ENCODE data around the gene IKZF5. TPM values are rescaled to one million over a fixed set of nuclear protein-coding genes. Genes with fewer than 3 reads are reported as not detected.

The IKZF5 gene
- total and polyA plus RNA-seq, 2 donors, result 4.2 to 27.6 TPM

DNA sequence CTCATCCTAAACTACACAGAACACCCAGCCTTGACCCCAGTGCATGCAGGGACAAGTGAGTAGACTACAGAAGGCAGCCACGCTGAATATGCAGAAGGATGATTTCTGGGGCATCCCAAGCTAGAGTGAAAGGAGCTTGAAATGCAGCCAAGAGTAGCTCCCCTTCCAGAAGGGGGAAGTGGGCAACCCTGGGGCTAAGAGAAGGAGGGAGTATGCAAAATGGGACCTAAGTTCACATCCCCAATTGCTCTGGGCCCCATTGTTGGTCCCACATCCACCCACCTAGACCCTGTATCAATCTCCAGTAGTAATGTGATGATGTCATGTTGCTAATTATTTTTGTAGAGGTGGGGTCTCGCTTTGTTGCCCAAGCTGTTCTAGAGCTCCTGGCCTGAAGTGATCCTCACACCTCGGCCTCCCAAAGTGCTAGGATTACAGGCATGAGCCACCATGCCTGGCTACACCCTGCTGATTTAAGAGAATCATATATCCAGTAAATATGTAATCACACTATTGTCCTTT, 34.0 kb downstream of the IKZF5 start:
- Histone ChIP-seq H3K27me3 (ENCODE audit: control insufficient read depth in 2 of 2, insufficient read depth in 1 of 2, low read length in 1 of 2) (no peaks in the 10 kb centered on the region), H3K27ac (ENCODE audit: low read depth in 1 of 2, low read length in 1 of 2) (no peak overlapping the region), H3K4me1 (ENCODE audit: control insufficient read depth in 2 of 2, insufficient read depth in 2 of 2, low read length in 2 of 2) (peaks cover 0 to 2% of the 10 kb centered on the region in 2 donors), H3K36me3 (ENCODE audit: control insufficient read depth in 2 of 2, insufficient read depth in 2 of 2, low read length in 1 of 2) (no peaks in the 10 kb centered on the region), H3K4me3 (ENCODE audit: low read length in 2 of 2) (no peak overlapping the region), H3K9me3 (ENCODE audit: control insufficient read depth in 2 of 2, insufficient read depth in 1 of 2, low read length in 1 of 2) (no peaks in the 10 kb centered on the region)
- WGBS, result 94% methylated on average over 3 of the region's 3 CpGs
- no peak for DNase-seq (ENCODE audit: low read depth in 6 of 9, low spot score in 9 of 9)

DNA sequence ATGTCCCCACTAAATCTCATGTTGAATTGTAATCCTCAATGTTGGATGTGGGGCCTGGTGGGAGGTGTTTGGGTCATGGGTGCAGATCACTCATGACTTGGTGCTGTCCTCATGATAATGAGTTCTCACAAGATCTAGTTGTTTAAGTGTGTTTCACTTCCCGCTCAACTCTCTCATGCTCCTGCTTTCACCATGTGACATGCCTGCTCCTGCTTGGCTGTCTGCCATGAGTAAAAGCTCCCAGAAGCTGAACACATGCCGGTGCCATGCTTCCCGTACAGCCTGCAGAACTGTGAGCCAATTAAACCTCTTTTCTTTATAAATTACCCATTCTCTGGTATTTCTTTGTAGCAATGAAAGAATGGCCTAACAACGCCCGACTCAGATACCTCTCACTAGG, 34.6 kb downstream of the IKZF5 start:
- no peak overlapping the region for H3K27ac ChIP-seq (ENCODE audit: low read depth in 1 of 2, low read length in 1 of 2)
- H3K4me3 ChIP-seq (ENCODE audit: low read length in 2 of 2), result no peak overlapping the region
- no peaks in the 10 kb centered on the region for H3K9me3 ChIP-seq (ENCODE audit: control insufficient read depth in 2 of 2, insufficient read depth in 1 of 2, low read length in 1 of 2)
- H3K27me3 ChIP-seq (ENCODE audit: control insufficient read depth in 2 of 2, insufficient read depth in 1 of 2, low read length in 1 of 2), result no peaks in the 10 kb centered on the region
- no peaks in the 10 kb centered on the region for H3K4me1 ChIP-seq (ENCODE audit: control insufficient read depth in 2 of 2, insufficient read depth in 2 of 2, low read length in 2 of 2)
- DNase-seq (ENCODE audit: low read depth in 6 of 9, low spot score in 9 of 9), result no peak
- H3K36me3 ChIP-seq (ENCODE audit: control insufficient read depth in 2 of 2, insufficient read depth in 2 of 2, low read length in 1 of 2), result no peaks in the 10 kb centered on the region
- 93% methylated on average over 5 of the region's 5 CpGs for WGBS

DNA sequence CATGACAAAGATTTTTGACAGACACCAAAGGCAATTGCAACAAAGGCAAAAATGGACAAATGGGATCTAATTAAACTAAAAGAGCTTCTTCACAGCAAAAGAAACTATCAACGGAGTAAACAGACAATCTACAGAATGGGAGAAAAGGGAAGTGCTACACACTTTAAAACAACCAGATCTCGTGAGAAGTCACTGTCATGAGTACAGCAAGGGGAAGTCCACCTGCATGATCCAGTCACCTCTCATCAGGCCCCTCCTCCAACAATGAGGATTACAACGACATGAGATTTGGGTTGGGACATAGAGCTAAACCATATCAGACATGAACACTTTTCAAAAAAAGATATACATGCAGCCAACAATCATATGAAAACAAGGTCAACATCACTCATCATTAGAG, 39.9 kb downstream of the IKZF5 start:
- H3K9me3 ChIP-seq (ENCODE audit: control insufficient read depth in 2 of 2, insufficient read depth in 1 of 2, low read length in 1 of 2), result peaks cover 0 to 11% of the 10 kb centered on the region in 2 donors

DNA sequence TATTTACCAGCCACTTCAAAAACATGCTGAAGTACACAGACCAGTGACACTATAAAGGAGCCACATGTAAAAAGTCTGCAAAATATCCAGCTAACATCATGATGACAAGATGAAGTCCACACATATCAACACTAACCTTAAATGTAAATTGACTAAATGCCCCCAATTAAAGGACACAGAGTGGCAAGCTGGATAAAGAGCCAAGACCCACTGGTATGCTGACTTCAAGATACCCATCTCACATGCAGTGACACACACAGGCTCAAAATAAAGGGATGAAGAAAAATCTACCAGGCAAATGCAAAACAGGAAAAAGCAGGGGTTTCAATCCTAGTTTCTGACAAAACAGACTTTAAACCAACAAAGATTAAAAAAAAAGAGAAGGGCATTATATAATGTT, 41.7 kb downstream of the IKZF5 start:
- Histone ChIP-seq H3K27ac (ENCODE audit: low read depth in 1 of 2, low read length in 1 of 2) (no peak overlapping the region), H3K4me1 (ENCODE audit: control insufficient read depth in 2 of 2, insufficient read depth in 2 of 2, low read length in 2 of 2) (no peaks in the 10 kb centered on the region), H3K27me3 (ENCODE audit: control insufficient read depth in 2 of 2, insufficient read depth in 1 of 2, low read length in 1 of 2) (no peaks in the 10 kb centered on the region), H3K4me3 (ENCODE audit: low read length in 2 of 2) (no peak overlapping the region), H3K36me3 (ENCODE audit: control insufficient read depth in 2 of 2, insufficient read depth in 2 of 2, low read length in 1 of 2) (no peaks in the 10 kb centered on the region), H3K9me3 (ENCODE audit: control insufficient read depth in 2 of 2, insufficient read depth in 1 of 2, low read length in 1 of 2) (peaks cover 0 to 11% of the 10 kb centered on the region in 2 donors)
- no peak for DNase-seq (ENCODE audit: low read depth in 6 of 9, low spot score in 9 of 9)

More for the DNA sequence above, 39.9 kb downstream of the IKZF5 start:
- Histone ChIP-seq H3K4me3 (ENCODE audit: low read length in 2 of 2) (no peak overlapping the region), H3K36me3 (ENCODE audit: control insufficient read depth in 2 of 2, insufficient read depth in 2 of 2, low read length in 1 of 2) (no peaks in the 10 kb centered on the region), H3K27me3 (ENCODE audit: control insufficient read depth in 2 of 2, insufficient read depth in 1 of 2, low read length in 1 of 2) (no peaks in the 10 kb centered on the region), H3K27ac (ENCODE audit: low read depth in 1 of 2, low read length in 1 of 2) (no peak overlapping the region), H3K4me1 (ENCODE audit: control insufficient read depth in 2 of 2, insufficient read depth in 2 of 2, low read length in 2 of 2) (no peaks in the 10 kb centered on the region)
- WGBS, result 73% methylated on average over 3 of the region's 3 CpGs
- DNase-seq (ENCODE audit: low read depth in 6 of 9, low spot score in 9 of 9), result no peak

DNA sequence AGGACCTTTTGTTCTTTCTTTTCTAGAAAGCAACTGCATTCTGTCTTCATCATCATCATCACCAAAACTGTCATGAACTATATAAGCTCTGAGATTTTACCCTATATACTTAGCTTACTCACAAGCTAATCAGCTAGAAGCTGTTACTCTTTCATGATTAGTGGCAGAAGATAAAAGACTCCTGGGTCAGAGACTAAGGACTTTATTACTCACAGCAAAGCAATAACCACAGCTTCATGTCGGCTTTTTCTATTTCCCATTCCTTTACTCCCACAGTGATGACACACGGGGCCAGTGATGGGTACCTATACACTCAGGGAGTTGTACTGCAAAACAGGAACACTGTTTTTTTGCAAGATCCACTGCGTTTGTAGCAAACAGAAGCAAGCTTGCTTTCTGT, 46.2 kb downstream of the IKZF5 start:
- 65% methylated on average over 3 of the region's 3 CpGs for WGBS
- Histone ChIP-seq H3K9me3 (ENCODE audit: control insufficient read depth in 2 of 2, insufficient read depth in 1 of 2, low read length in 1 of 2) (peaks cover 0 to 11% of the 10 kb centered on the region in 2 donors), H3K4me3 (ENCODE audit: low read length in 2 of 2) (no peak overlapping the region)

DNA sequence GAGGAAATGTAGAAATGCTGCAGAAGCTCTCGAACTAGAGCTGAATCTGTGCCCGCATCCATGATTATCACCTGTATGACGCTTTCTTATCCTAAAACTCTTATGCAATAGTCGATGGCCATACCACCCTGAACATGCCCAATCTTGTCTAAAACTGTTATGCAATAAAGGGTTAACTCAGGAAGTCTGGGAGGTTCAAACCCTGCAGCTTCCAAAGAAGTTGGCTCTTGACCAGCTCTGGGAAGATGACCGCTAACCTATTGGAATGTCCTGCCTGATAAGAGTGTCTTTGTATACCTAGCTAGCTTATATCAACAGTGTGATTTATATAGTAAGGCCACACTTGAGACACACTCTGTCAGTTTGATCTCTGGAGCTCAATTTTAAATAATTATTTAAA, 51.1 kb downstream of the IKZF5 start:
- Histone ChIP-seq H3K4me3 (ENCODE audit: low read length in 2 of 2) (no peak overlapping the region), H3K36me3 (ENCODE audit: control insufficient read depth in 2 of 2, insufficient read depth in 2 of 2, low read length in 1 of 2) (no peaks in the 10 kb centered on the region)
- WGBS, result 89% methylated on average over 5 of the region's 5 CpGs

More for the DNA sequence above, 46.2 kb downstream of the IKZF5 start:
- Histone ChIP-seq H3K27me3 (ENCODE audit: control insufficient read depth in 2 of 2, insufficient read depth in 1 of 2, low read length in 1 of 2) (peaks cover 0 to 4% of the 10 kb centered on the region in 2 donors), H3K4me1 (ENCODE audit: control insufficient read depth in 2 of 2, insufficient read depth in 2 of 2, low read length in 2 of 2) (no peaks in the 10 kb centered on the region), H3K36me3 (ENCODE audit: control insufficient read depth in 2 of 2, insufficient read depth in 2 of 2, low read length in 1 of 2) (no peaks in the 10 kb centered on the region), H3K27ac (ENCODE audit: low read depth in 1 of 2, low read length in 1 of 2) (no peak overlapping the region)
- no peak for DNase-seq (ENCODE audit: low read depth in 6 of 9, low spot score in 9 of 9)

DNA sequence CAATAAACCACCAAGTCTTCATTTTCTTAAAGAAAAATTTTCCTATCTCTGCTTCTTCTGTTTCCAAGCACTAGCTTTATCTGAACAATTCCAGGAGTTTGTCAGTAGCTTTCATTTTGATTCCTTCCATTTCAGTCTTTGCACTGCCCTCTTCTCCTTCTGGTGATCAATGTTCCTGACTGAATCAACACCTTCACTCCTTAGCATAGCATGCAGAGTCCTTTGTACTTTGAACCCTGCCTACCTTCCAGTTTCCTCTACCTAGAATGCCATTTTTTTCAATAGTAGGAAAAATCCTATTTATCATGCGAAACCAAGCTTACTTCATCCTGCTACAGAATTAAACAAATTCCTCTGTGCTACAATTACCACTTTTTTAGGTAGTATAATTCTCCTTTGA, 52.7 kb downstream of the IKZF5 start:
- DNase-seq (ENCODE audit: low read depth in 6 of 9, low spot score in 9 of 9), result no peak
- Histone ChIP-seq H3K4me3 (ENCODE audit: low read length in 2 of 2) (no peak overlapping the region), H3K4me1 (ENCODE audit: control insufficient read depth in 2 of 2, insufficient read depth in 2 of 2, low read length in 2 of 2) (peaks cover 9 to 11% of the 10 kb centered on the region in 2 donors), H3K27me3 (ENCODE audit: control insufficient read depth in 2 of 2, insufficient read depth in 1 of 2, low read length in 1 of 2) (peaks cover 0 to 12% of the 10 kb centered on the region in 2 donors), H3K36me3 (ENCODE audit: control insufficient read depth in 2 of 2, insufficient read depth in 2 of 2, low read length in 1 of 2) (no peaks in the 10 kb centered on the region), H3K27ac (ENCODE audit: low read depth in 1 of 2, low read length in 1 of 2) (no peak overlapping the region), H3K9me3 (ENCODE audit: control insufficient read depth in 2 of 2, insufficient read depth in 1 of 2, low read length in 1 of 2) (peaks cover 0 to 10% of the 10 kb centered on the region in 2 donors)
- 96% methylated on average over 1 of the region's 1 CpG for WGBS

More for the DNA sequence above, 51.1 kb downstream of the IKZF5 start:
- Histone ChIP-seq H3K27me3 (ENCODE audit: control insufficient read depth in 2 of 2, insufficient read depth in 1 of 2, low read length in 1 of 2) (peaks cover 0 to 12% of the 10 kb centered on the region in 2 donors), H3K9me3 (ENCODE audit: control insufficient read depth in 2 of 2, insufficient read depth in 1 of 2, low read length in 1 of 2) (peaks cover 0 to 10% of the 10 kb centered on the region in 2 donors), H3K4me1 (ENCODE audit: control insufficient read depth in 2 of 2, insufficient read depth in 2 of 2, low read length in 2 of 2) (peaks cover 9 to 11% of the 10 kb centered on the region in 2 donors), H3K27ac (ENCODE audit: low read depth in 1 of 2, low read length in 1 of 2) (no peak overlapping the region)
- no peak for DNase-seq (ENCODE audit: low read depth in 6 of 9, low spot score in 9 of 9)

DNA sequence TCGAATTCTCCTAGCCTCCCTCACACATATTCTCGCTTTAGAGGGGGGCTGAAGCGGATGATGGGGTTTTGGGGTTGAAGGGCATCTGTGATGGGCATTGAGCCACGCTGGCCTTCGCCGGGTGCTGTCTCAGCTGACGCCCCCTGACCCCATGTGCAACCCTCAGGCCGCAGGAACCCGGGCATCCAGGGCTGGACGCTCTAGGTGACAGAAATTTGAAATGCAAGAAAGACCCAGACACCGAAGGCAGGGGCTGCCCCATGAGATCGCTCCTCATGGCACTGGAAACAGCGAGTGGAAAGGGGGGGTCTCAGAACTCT, 53.9 kb downstream of the IKZF5 start:
- Histone ChIP-seq H3K27ac (ENCODE audit: low read depth in 1 of 2, low read length in 1 of 2) (no peak overlapping the region), H3K4me3 (ENCODE audit: low read length in 2 of 2) (peak overlapping the region in 1 of 2 donors; percentile 88), H3K36me3 (ENCODE audit: control insufficient read depth in 2 of 2, insufficient read depth in 2 of 2, low read length in 1 of 2) (peaks cover 0 to under 1% of the 10 kb centered on the region in 2 donors), H3K4me1 (ENCODE audit: control insufficient read depth in 2 of 2, insufficient read depth in 2 of 2, low read length in 2 of 2) (peaks cover 9 to 11% of the 10 kb centered on the region in 2 donors), H3K27me3 (ENCODE audit: control insufficient read depth in 2 of 2, insufficient read depth in 1 of 2, low read length in 1 of 2) (peaks cover 0 to 12% of the 10 kb centered on the region in 2 donors), H3K9me3 (ENCODE audit: control insufficient read depth in 2 of 2, insufficient read depth in 1 of 2, low read length in 1 of 2) (peaks cover 0 to 10% of the 10 kb centered on the region in 2 donors)
- 71% methylated on average over 13 of the region's 13 CpGs for WGBS
- DNase-seq (ENCODE audit: low read depth in 6 of 9, low spot score in 9 of 9), result no peak

DNA sequence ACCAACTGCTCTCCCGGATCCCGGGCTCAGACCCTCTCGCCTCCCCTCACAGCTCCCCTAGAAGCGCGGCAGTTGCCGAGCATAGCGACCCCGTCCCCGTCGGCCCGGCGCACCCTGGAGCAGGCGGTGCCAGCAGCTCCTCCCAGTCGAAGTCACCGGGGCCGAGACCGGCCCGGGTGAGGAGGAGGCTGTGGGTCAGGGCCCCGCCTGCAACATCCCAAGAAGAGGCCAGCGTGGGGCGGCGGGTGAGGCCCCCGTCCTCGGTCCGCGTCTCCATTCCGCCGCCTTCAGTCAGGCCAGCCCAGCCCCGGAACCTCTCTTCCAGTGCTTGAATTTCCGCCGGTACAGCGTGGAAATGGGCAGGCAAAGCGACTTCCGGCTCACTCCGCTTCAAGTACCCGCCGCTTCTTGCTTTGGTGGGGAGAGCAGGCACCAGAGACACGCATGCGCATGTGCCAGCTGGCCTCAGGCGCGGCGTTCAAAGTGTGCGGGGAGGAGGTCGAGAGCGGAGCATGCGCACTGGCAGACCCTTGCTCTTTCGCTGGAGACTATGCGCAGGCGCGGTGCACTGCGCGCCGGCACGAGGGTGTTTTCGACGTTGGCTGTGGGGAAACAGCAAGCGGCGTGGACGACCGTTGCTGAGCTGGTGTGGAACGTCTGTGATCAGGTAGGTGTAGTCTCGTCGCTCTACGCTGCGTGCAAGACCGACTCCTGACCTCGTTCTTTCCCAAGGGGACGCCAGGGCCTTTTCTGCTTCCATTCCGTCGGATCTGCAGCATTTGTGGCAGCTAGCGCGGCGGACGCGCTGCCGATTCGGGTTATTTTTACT, 54.5 kb downstream of the IKZF5 start, which contains the start of gene C10orf88:
TSS of gene C10orf88 (minus strand) at position 326 of the 829 bp plus-strand sequence. CDS start at position 277, 49 bp downstream.
- DNase-seq (ENCODE audit: low read depth in 6 of 9, low spot score in 9 of 9), result peak; percentile 95 to 99 (median 96)
- peak within 1 kb of the TSS; percentile 75 to 81 for H3K27ac ChIP-seq (ENCODE audit: low read depth in 1 of 2, low read length in 1 of 2)
- peaks cover 9 to 11% of the 10 kb centered on the region in 2 donors for H3K4me1 ChIP-seq (ENCODE audit: control insufficient read depth in 2 of 2, insufficient read depth in 2 of 2, low read length in 2 of 2)
- H3K36me3 ChIP-seq (ENCODE audit: control insufficient read depth in 2 of 2, insufficient read depth in 2 of 2, low read length in 1 of 2), result peaks cover 0 to 6% of the 10 kb centered on the region in 2 donors
- H3K9me3 ChIP-seq (ENCODE audit: control insufficient read depth in 2 of 2, insufficient read depth in 1 of 2, low read length in 1 of 2), result peaks cover 0 to 10% of the 10 kb centered on the region in 2 donors
- peak within 1 kb of the TSS; percentile 83 to 88 for H3K4me3 ChIP-seq (ENCODE audit: low read length in 2 of 2)
- WGBS, result 7% methylated on average over 77 of the region's 77 CpGs
- peaks cover 0 to 12% of the 10 kb centered on the region in 2 donors for H3K27me3 ChIP-seq (ENCODE audit: control insufficient read depth in 2 of 2, insufficient read depth in 1 of 2, low read length in 1 of 2)
